Liver (tissue), 9 donors: ENCODE data around the gene ZNF292. TPM values are rescaled to one million over a fixed set of nuclear protein-coding genes. Genes with fewer than 3 reads are reported as not detected.

Experiments used
- DNase-seq: peaks from one replicate; pipeline ENCODE4 v3.0.0-alpha.2; 2017; ENCODE audit warnings: low spot score
- H3K27ac ChIP-seq, 2 donors: one replicate each; pipeline ENCODE4 v1.7.0; 2013; ENCODE audit warnings: inconsistent platforms in 2 of 2, low read length in 2 of 2, control low read depth in 1 of 2, low read depth in 1 of 2, mild to moderate bottlenecking in 1 of 2
- H3K27me3 ChIP-seq, 4 donors: one replicate each; pipeline versions ENCODE4 v1.6.1 to v1.7.0; 2013; ENCODE audit warnings: low read length in 3 of 4, inconsistent platforms in 1 of 4, mild to moderate bottlenecking in 1 of 4, moderate library complexity in 1 of 4; ENCODE audit not compliant: control insufficient read depth in 4 of 4, insufficient read depth in 4 of 4
- H3K36me3 ChIP-seq, 4 donors: one replicate each; pipeline versions ENCODE4 v1.6.1 to v1.7.0; 2013; ENCODE audit warnings: low read length in 3 of 4, mild to moderate bottlenecking in 3 of 4, low read depth in 1 of 4, moderate library complexity in 1 of 4; ENCODE audit not compliant: control insufficient read depth in 4 of 4, insufficient read depth in 3 of 4
- H3K4me1 ChIP-seq, 4 donors: one replicate each; pipeline versions ENCODE4 v1.6.1 to v1.7.0; 2013; ENCODE audit warnings: low read length in 3 of 4, mild to moderate bottlenecking in 3 of 4, moderate library complexity in 1 of 4; ENCODE audit not compliant: control insufficient read depth in 4 of 4, insufficient read depth in 4 of 4
- H3K4me3 ChIP-seq, 3 donors: one replicate each; pipeline versions ENCODE4 v1.6.1 to v1.7.0; 2013; ENCODE audit warnings: low read length in 3 of 3, control low read depth in 1 of 3, low read depth in 1 of 3, mild to moderate bottlenecking in 1 of 3
- H3K9ac ChIP-seq, 2 donors: one replicate each; pipeline ENCODE4 v1.7.0; 2013; ENCODE audit warnings: low read length in 2 of 2, mild to moderate bottlenecking in 2 of 2, moderate library complexity in 2 of 2, control low read depth in 1 of 2, low read depth in 1 of 2
- H3K9me3 ChIP-seq, 4 donors: one replicate each; pipeline versions ENCODE4 v1.6.1 to v1.7.0; 2013; ENCODE audit warnings: low read length in 3 of 4; ENCODE audit not compliant: control insufficient read depth in 4 of 4
- ATF3 ChIP-seq: IDR thresholded peaks from 2 replicates; pipeline ENCODE4 v1.6.1; 2016; ENCODE audit warnings: antibody characterized with exemption
- CTCF ChIP-seq: fragments of 150-350 bp; IDR thresholded peaks from 2 replicates; pipeline ENCODE4 v1.5.1; 2017; ENCODE audit warnings: improper control_type of control experiment, low read depth, low read length; ENCODE audit not compliant: missing input control
- EGR1 ChIP-seq, 2 donors: IDR thresholded peaks; 2 replicates each; pipeline ENCODE4 v1.6.1; 2016 to 2018; ENCODE audit warnings: antibody characterized with exemption in 2 of 2, low read depth in 2 of 2
- FOXA1 ChIP-seq: IDR thresholded peaks from 2 replicates; pipeline ENCODE4 v1.6.1; 2016; ENCODE audit warnings: antibody characterized with exemption
- FOXA2 ChIP-seq: IDR thresholded peaks from 2 replicates; pipeline ENCODE4 v1.6.1; 2016; ENCODE audit warnings: antibody characterized with exemption
- GABPA ChIP-seq, 2 donors: IDR thresholded peaks in 1 of 2; conservative IDR thresholded peaks in 1 of 2; 2 replicates each; pipeline ENCODE4 v1.6.1; 2016; ENCODE audit warnings: antibody characterized with exemption in 2 of 2, mild to moderate bottlenecking in 1 of 2, moderate library complexity in 1 of 2
- HNF4A ChIP-seq, 2 donors: conservative IDR thresholded peaks; 2 replicates each; pipeline ENCODE4 v1.6.1; 2016; ENCODE audit warnings: antibody characterized with exemption in 2 of 2, mild to moderate bottlenecking in 2 of 2
- HNF4G ChIP-seq: IDR thresholded peaks from 2 replicates; pipeline ENCODE4 v1.6.1; 2016; ENCODE audit warnings: antibody characterized with exemption
- JUND ChIP-seq, 2 donors: IDR thresholded peaks; 2 replicates each; pipeline ENCODE4 v1.6.1; 2016; ENCODE audit warnings: antibody characterized with exemption in 2 of 2
- NR2F2 ChIP-seq: IDR thresholded peaks from 2 replicates; pipeline ENCODE4 v1.6.1; 2016; ENCODE audit warnings: antibody characterized with exemption
- REST ChIP-seq: IDR thresholded peaks from 2 replicates; pipeline ENCODE4 v1.6.1; 2016; ENCODE audit warnings: antibody characterized with exemption, mild to moderate bottlenecking
- RXRA ChIP-seq, 2 donors: IDR thresholded peaks; 2 replicates each; pipeline ENCODE4 v1.6.1; 2017 to 2018; ENCODE audit warnings: antibody characterized with exemption in 2 of 2, mild to moderate bottlenecking in 1 of 2
- TAF1 ChIP-seq: conservative IDR thresholded peaks from 2 replicates; pipeline ENCODE4 v1.6.1; 2016; ENCODE audit warnings: antibody characterized with exemption, mild to moderate bottlenecking
- YY1 ChIP-seq: IDR thresholded peaks from 2 replicates; pipeline ENCODE4 v1.6.1; 2016; ENCODE audit warnings: antibody characterized with exemption, mild to moderate bottlenecking
- ZBTB33 ChIP-seq: IDR thresholded peaks from 2 replicates; pipeline ENCODE4 v1.6.1; 2016; ENCODE audit warnings: antibody characterized with exemption
- WGBS: extraction: QIAGEN DNeasy Blood & Tissue Kit; methylation state at CpG from one replicate; pipeline ENCODE4 v1.1.7; 2013; 5-methylcytosine and 5-hydroxymethylcytosine counted together
- polyA plus RNA-seq, 2 donors: library from polyadenylated mRNA; stranded (reverse) in 1 of 2; unstranded in 1 of 2; fragments of 200-250 nt in 1 of 2; fragments of >200 nt in 1 of 2; fragmentation: Nextera tagmentation in 1 of 2; extraction: Ambion mirVana in 1 of 2; gene quantifications; one replicate each; pipeline versions ENCODE4 v1.2.1 to v1.2.3, GENCODE V29; 2013 to 2015
- total RNA-seq, 2 donors: library from RNA; depleted of rRNA; stranded (reverse); fragments of >200 nt; gene quantifications; one replicate each; pipeline ENCODE4 v1.2.3, GENCODE V29; 2014
- donor health status: healthy.
- donor health status: healthy.
- donor health status: healthy.
- donor health status: healthy.
- donor health status: healthy.

ZNF292 gene
- total and polyA plus RNA-seq, 4 donors, result 2.7 to 16.4 (median 12.5) TPM

GRCh38 chr6:87165185-87165584 lies 9.8 kb downstream of the ZNF292 start:
- no peak for TF ChIP-seq YY1
- TF ChIP-seq GABPA (IDR thresholded peaks at IDR 0.05 in 1 of 2, conservative IDR thresholded peaks at IDR 0.05 in 1 of 2), result no peak
- no peak for TF ChIP-seq ZBTB33
- no peak for TF ChIP-seq JUND (IDR thresholded peaks at IDR 0.05)
- no peak for TF ChIP-seq RXRA (IDR thresholded peaks at IDR 0.05)
- no peak for TF ChIP-seq EGR1 (IDR thresholded peaks at IDR 0.05; ENCODE audit: low read depth in 2 of 2)
- no peak for TF ChIP-seq FOXA1
- TF ChIP-seq TAF1, result no peak
- no peak for TF ChIP-seq HNF4A (conservative IDR thresholded peaks at IDR 0.05)
- no peak for TF ChIP-seq FOXA2
- Histone ChIP-seq H3K4me3 (no peak overlapping the region), H3K9ac (no peak overlapping the region), H3K9me3 (no peaks in the 10 kb centered on the region), H3K4me1 (peaks cover 0 to 3% (median 0%) of the 10 kb centered on the region in 4 donors), H3K36me3 (no peaks in the 10 kb centered on the region), H3K27ac (no peak overlapping the region), H3K27me3 (no peaks in the 10 kb centered on the region)
- DNase-seq, result no peak
- WGBS, result 84% methylated on average over 2 of the region's 2 CpGs

GRCh38 chr6:87171938-87172633 lies 16.7 kb downstream of the ZNF292 start:
- WGBS, result 95% methylated on average over 2 of the region's 2 CpGs
- H3K9me3 ChIP-seq, result no peaks in the 10 kb centered on the region
- no peak overlapping the region for H3K4me3 ChIP-seq
- no peak overlapping the region for H3K9ac ChIP-seq
- no peaks in the 10 kb centered on the region for H3K27me3 ChIP-seq
- no peak for DNase-seq
- H3K27ac ChIP-seq, result no peak overlapping the region
- TF ChIP-seq JUND (IDR thresholded peaks at IDR 0.05), result no peak
- no peak for TF ChIP-seq ATF3
- no peak for TF ChIP-seq TAF1
- H3K36me3 ChIP-seq, result no peaks in the 10 kb centered on the region
- peaks cover 0 to 3% (median 1%) of the 10 kb centered on the region in 4 donors for H3K4me1 ChIP-seq

- TF ChIP-seq NR2F2 (no peak), CTCF (no peak), REST (no peak), HNF4A (conservative IDR thresholded peaks at IDR 0.05) (no peak), TAF1 (no peak), RXRA (IDR thresholded peaks at IDR 0.05) (no peak), HNF4G (no peak)
- Histone ChIP-seq H3K27me3 (no peaks in the 10 kb centered on the region), H3K36me3 (no peaks in the 10 kb centered on the region), H3K27ac (no peak overlapping the region), H3K9me3 (no peaks in the 10 kb centered on the region), H3K4me3 (no peak overlapping the region), H3K4me1 (peaks cover 0 to 5% (median 2%) of the 10 kb centered on the region in 4 donors), H3K9ac (no peak overlapping the region)
- DNase-seq, result no peak
- WGBS, result 73% methylated on average over 3 of the region's 3 CpGs
These were observed 18.8 kb downstream of the ZNF292 start for GRCh38 chr6:87174078-87174579.
